Activated naive CD4-positive, alpha-beta T cell treated with anti-CD3 and anti-CD28 coated beads, Interleukin-2, amount 10 ng/mL, durations not matched to agents 7 days and 5 days (primary cell): ENCODE measurements around the gene CPSF2.
A peak's percentile ranks its signal among the peaks of the same experiment; 100 is the strongest.

Experiments used
- CTCF ChIA-PET: fragments of 350-600 bp; sonication (Branson Sonifier 250); formaldehyde crosslinking; loops from one replicate; lab custom pipeline; 2021; ENCODE audit warnings: antibody characterized with exemption; lab: Charles Lee
- DNase-seq: peaks from one replicate; pipeline ENCODE4 v3.0.0-alpha.2; 2020
- H3K27ac Mint-ChIP-seq: one replicate; pipeline ENCODE4 v1.8.0; 2021; ENCODE audit warnings: mild to moderate bottlenecking, moderate library complexity, mixed read lengths
- H3K27me3 Mint-ChIP-seq: one replicate; pipeline ENCODE4 v1.8.0; 2021; ENCODE audit warnings: mild to moderate bottlenecking, mixed read lengths
- H3K36me3 Mint-ChIP-seq: one replicate; pipeline ENCODE4 v1.8.0; 2021; ENCODE audit warnings: mixed read lengths
- H3K4me1 Mint-ChIP-seq: one replicate; pipeline ENCODE4 v1.8.0; 2021; ENCODE audit warnings: mixed read lengths
- H3K4me3 Mint-ChIP-seq: one replicate; pipeline ENCODE4 v1.8.0; 2021; ENCODE audit warnings: mild to moderate bottlenecking, moderate library complexity, mixed read lengths
- H3K9me3 Mint-ChIP-seq: one replicate; pipeline ENCODE4 v1.8.0; 2021; ENCODE audit warnings: mixed read lengths

Gene CPSF2

DNA sequence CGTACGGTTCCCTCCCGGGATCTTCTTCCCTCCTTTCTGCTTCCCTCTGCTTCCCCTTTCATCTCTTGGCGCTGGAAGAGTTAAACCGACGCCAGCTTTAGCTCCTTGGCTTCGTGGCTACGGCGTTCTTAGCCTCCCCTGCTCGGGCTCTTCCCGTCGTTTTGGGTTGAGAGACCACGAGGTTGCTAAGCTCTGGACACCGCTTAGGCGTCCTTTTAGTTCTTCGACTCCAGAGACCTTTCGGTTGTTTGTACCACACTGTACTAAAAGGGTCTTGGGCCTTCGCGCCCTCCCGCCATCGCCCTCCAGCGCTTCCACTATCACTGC lies 545 bp downstream of the CPSF2 start:
- CTCF ChIA-PET, result interaction anchor here (0.5 to 1.7 kb wide), 3 partner anchors 16 to 230 kb away, joined by 3 to 8 read pairs (median 4); partner anchors contain the start of gene ATXN3
- peak overlapping the region; percentile 98 for H3K27ac Mint-ChIP-seq
- H3K27me3 Mint-ChIP-seq, result no peaks in the 10 kb centered on the region
- peaks cover 37% of the 10 kb centered on the region for H3K36me3 Mint-ChIP-seq
- peak overlapping the region; percentile 91 for H3K4me3 Mint-ChIP-seq
- no peaks in the 10 kb centered on the region for H3K9me3 Mint-ChIP-seq
- H3K4me1 Mint-ChIP-seq, result peaks cover 46% of the 10 kb centered on the region
- DNase-seq, result peak; percentile 28

DNA sequence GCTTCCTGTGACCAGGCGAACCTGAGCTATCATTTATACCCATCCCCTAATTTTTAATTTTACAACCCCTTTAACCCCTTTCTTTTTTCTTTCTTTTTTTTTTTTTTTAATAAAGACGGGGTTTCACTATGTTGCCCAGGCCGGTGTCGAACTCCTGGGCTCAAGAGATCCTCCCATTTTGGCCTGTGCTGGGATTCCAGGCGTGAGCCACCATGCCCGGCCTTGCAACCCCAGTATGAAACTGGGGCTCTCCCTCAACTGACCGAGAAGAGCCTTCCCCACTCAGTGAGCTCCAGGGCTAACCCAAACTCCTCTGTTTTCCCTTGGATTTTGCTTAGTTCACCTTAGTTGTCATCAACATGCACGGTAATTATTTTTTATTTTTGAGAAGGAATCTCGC lies 992 bp downstream of the CPSF2 start:
- CTCF ChIA-PET, result interaction anchor here (0.5 to 1.7 kb wide), 3 partner anchors 16 to 229 kb away, joined by 3 to 4 read pairs (median 3); partner anchors contain the start of gene ATXN3
- Mint-ChIP-seq H3K4me1 (peaks cover 50% of the 10 kb centered on the region), H3K9me3 (no peaks in the 10 kb centered on the region), H3K36me3 (peaks cover 38% of the 10 kb centered on the region), H3K27me3 (no peaks in the 10 kb centered on the region), H3K4me3 (peak overlapping the region; percentile 91), H3K27ac (peak overlapping the region; percentile 98)
- no peak for DNase-seq

DNA sequence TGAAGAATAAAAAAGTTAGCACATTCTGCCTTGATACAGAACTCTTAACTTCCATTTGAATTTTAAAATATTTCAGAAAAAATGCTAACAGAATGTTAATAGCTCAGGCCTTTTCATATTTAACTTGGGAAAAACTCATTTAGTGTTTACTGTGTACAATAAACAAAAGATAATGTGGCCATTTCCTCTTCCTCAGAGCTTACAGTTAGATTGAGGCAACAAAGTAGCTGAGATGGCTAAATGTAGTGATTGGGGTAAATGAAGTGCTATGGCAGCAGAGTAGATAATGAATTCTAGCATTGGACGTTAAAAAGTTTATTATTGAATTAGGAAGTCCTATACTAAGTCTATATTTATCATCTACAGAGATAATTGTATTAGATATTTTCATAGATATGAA lies 12.7 kb downstream of the CPSF2 start:
- Mint-ChIP-seq H3K4me3 (no peak overlapping the region), H3K9me3 (no peaks in the 10 kb centered on the region), H3K27ac (no peak overlapping the region), H3K36me3 (peaks cover 29% of the 10 kb centered on the region), H3K4me1 (no peaks in the 10 kb centered on the region), H3K27me3 (no peaks in the 10 kb centered on the region)
- no peak for DNase-seq
- CTCF ChIA-PET, result interaction anchor here (1.0 to 3.7 kb wide), 4 partner anchors 28 to 432 kb away, joined by 3 to 28 read pairs (median 4); partner anchors contain the start of gene ATXN3

DNA sequence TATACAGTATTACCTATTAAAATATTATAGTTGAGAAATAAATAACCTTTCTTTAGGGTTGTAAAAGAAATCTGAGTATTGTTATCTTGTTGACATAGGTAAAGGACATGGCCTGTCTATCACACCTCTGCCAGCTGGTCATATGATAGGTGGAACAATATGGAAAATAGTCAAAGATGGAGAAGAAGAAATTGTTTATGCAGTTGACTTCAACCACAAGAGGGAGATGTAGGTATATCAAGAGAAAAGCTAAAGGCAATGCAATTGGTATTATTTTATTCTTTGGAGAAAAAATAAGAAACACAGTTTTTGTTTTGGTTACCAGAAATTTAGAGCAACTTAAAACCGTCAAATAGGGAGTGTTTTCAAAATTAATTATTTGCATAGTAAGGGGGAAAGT lies 13.5 kb downstream of the CPSF2 start:
- H3K27ac Mint-ChIP-seq, result no peak overlapping the region
- CTCF ChIA-PET, result interaction anchor here (0.8 to 3.7 kb wide), 6 partner anchors 11 to 468 kb away, joined by 3 to 28 read pairs (median 4); partner anchors contain the start of gene ATXN3
- H3K4me1 Mint-ChIP-seq, result no peaks in the 10 kb centered on the region
- no peaks in the 10 kb centered on the region for H3K9me3 Mint-ChIP-seq
- DNase-seq, result no peak
- H3K4me3 Mint-ChIP-seq, result no peak overlapping the region
- peaks cover 29% of the 10 kb centered on the region for H3K36me3 Mint-ChIP-seq
- H3K27me3 Mint-ChIP-seq, result no peaks in the 10 kb centered on the region

DNA sequence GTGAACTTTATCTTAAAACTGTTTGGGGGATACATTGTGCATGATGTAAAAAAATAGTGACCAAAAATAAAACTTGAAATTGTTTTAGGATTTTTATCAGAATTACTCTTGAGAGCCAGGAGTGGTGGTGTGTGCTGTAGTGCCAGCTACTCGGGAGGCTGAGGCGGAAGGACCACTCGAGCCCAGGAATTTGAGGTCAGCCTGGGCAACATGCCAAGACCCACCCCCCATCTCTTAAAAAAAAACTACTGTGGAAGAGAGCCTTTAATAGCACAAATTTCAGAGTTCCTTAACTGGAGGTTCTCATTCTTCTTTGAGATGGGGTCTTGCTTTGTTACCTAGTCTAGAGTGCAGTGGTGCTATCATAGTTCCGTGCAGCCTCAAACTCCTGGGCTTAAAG lies 21.5 kb downstream of the CPSF2 start:
- Mint-ChIP-seq H3K36me3 (peaks cover 49% of the 10 kb centered on the region), H3K27me3 (no peaks in the 10 kb centered on the region), H3K9me3 (no peaks in the 10 kb centered on the region), H3K4me3 (no peak overlapping the region), H3K27ac (no peak overlapping the region), H3K4me1 (no peaks in the 10 kb centered on the region)
- no peak for DNase-seq
- CTCF ChIA-PET, result interaction anchor here (1.0 kb wide), 1 partner anchor 209 kb away, joined by 5 read pairs; no protein-coding TSS in a partner anchor

DNA sequence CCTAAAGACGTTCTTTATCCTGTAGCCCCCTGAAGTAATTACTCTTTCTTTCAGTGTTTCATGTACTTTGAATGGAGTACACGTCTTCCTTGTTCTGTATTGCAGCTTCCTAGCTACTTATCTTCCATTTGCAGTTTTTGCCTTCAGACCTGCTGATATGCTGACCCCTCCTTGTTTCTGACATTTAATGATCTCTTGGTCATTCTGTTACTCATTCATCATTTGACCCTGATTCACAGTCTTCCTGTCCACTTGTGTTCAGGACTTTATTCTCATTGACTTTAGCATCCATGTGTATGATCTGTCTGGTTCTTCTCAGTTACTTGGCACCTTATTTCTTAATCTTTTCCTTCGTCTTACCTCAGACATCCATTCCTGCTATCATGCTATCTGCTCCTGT lies 22.2 kb downstream of the CPSF2 start:
- H3K27ac Mint-ChIP-seq, result no peak overlapping the region
- H3K27me3 Mint-ChIP-seq, result no peaks in the 10 kb centered on the region
- H3K36me3 Mint-ChIP-seq, result peaks cover 46% of the 10 kb centered on the region
- H3K4me1 Mint-ChIP-seq, result no peaks in the 10 kb centered on the region
- CTCF ChIA-PET, result interaction anchor here (1.0 kb wide), 1 partner anchor 208 kb away, joined by 5 read pairs; no protein-coding TSS in a partner anchor
- no peak for DNase-seq
- H3K4me3 Mint-ChIP-seq, result no peak overlapping the region
- H3K9me3 Mint-ChIP-seq, result no peaks in the 10 kb centered on the region

DNA sequence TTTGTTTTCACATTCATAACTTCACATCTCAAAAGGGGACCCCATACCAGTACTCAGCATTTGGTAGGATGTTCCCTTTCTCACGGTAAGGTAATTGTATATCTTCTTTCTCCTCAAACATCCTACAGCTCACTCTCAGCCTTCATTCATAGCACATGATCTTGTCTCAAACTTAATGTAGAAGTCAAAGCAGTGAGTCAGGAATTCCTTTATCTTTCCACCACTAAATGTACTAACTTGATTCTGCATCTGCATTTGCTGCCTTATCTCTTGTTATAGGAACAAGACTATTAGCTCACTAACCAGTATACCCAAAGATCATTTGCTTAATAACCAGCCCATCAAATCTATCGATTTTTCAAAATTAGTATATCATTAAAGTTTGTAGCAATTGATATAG lies 22.9 kb downstream of the CPSF2 start:
- Mint-ChIP-seq H3K27me3 (no peaks in the 10 kb centered on the region), H3K36me3 (peaks cover 51% of the 10 kb centered on the region), H3K9me3 (no peaks in the 10 kb centered on the region), H3K4me1 (no peaks in the 10 kb centered on the region), H3K27ac (no peak overlapping the region), H3K4me3 (no peak overlapping the region)
- CTCF ChIA-PET, result interaction anchor here (0.6 to 1.2 kb wide), 2 partner anchors 25 to 63 kb away, joined by 3 read pairs; no protein-coding TSS in a partner anchor
- no peak for DNase-seq

DNA sequence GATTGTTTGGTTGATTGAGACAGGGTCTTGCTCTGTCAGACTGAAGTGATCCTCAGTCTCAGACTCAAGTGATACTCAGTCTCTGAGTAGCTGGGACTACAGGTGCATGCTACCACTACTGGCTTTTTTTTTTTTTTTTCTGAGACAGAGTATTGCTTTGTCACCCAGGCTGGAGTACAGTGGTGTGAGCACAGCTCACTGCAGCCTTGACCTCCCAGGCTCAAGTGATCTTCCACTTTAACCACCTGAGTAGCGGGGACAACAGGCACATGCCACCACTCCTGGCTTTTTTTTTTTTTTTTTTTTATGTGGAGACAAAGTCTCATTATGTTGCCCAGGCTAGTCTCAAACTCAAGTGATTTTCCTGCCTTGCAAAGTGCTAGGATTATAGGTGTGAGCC lies 31.8 kb downstream of the CPSF2 start:
- no peak overlapping the region for H3K27ac Mint-ChIP-seq
- DNase-seq, result no peak
- H3K4me3 Mint-ChIP-seq, result no peak overlapping the region
- H3K36me3 Mint-ChIP-seq, result peaks cover 33% of the 10 kb centered on the region
- CTCF ChIA-PET, result no interaction called here
- H3K9me3 Mint-ChIP-seq, result no peaks in the 10 kb centered on the region
- H3K27me3 Mint-ChIP-seq, result no peaks in the 10 kb centered on the region
- peaks cover 7% of the 10 kb centered on the region for H3K4me1 Mint-ChIP-seq

DNA sequence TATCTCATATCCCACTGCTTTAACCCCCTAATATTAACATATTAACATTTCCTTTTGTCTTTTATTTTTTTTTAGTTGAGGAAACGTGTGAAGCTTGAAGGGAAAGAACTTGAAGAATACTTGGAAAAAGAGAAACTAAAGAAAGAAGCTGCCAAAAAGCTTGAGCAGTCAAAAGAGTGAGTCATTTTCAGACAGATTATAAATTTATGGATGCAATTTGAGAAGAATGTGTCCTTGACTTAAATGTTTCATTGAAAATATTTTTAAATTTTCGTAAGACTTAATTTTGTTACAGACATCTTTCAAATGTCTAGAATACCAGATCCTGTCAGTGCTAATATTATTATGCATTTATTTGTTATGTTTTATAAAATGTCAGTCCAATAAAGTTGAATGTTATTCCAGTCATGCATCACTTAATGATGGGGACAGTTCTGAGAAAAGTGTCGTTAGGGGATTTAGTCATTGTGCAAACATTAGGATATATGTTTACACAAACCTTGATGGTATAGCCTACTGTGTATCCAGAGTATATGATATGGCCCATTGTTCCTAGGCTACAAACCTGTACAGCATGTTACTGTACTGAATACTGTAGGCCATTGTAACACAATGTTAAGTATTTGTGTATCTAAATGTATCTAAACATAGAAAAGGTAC lies 32.6 kb downstream of the CPSF2 start:
- CTCF ChIA-PET, result no interaction called here

DNA sequence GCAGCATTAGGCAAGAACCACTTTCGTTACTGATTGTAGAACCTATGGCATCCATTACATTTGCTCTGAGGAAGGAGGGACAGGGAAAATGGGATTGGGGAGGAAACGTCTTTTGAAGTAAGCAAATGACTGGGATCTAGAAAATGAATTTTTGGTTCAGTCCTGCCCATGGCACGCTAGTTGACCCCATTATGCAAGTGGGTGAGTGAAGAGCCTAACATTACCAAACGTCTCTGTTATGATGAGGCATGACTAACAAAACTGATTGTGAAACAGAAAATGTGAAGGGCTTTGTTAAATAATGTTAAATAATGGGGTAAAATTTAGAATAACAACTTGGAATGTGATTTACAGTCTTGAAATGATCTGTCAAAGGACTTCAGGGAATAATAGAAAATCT lies 38.9 kb downstream of the CPSF2 start:
- no peak overlapping the region for H3K27ac Mint-ChIP-seq

More for the DNA sequence above, 32.6 kb downstream of the CPSF2 start:
- no peak overlapping the region for H3K4me3 Mint-ChIP-seq
- no peak overlapping the region for H3K27ac Mint-ChIP-seq
- H3K36me3 Mint-ChIP-seq, result peaks cover 29% of the 10 kb centered on the region
- H3K4me1 Mint-ChIP-seq, result peaks cover 7% of the 10 kb centered on the region
- H3K9me3 Mint-ChIP-seq, result no peaks in the 10 kb centered on the region
- no peak for DNase-seq
- no peaks in the 10 kb centered on the region for H3K27me3 Mint-ChIP-seq

DNA sequence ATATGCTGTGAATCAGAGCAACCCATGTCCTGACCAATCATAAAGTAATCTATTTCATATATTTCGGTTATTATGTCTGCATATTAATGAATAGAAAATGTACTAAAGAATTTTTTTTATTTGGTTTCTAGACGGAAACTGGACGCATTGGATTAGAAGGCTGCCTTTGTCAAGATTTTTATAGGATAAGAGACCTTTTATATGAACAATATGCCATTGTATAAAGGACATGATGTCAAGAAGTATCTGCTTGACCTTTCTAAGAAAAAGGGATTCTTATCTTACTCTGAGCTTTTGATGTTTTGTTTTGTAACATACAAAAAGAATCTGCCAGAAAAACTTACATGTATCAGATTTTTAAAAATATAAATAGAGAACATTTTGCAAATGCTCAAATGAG lies 39.8 kb downstream of the CPSF2 start:
- peaks cover 7% of the 10 kb centered on the region for H3K4me1 Mint-ChIP-seq
- CTCF ChIA-PET, result no interaction called here

More for the DNA sequence above, 38.9 kb downstream of the CPSF2 start:
- Mint-ChIP-seq H3K9me3 (peaks cover 4% of the 10 kb centered on the region), H3K27me3 (no peaks in the 10 kb centered on the region), H3K4me1 (peaks cover 7% of the 10 kb centered on the region), H3K36me3 (peaks cover 54% of the 10 kb centered on the region), H3K4me3 (no peak overlapping the region)
- DNase-seq, result no peak
- CTCF ChIA-PET, result no interaction called here

DNA sequence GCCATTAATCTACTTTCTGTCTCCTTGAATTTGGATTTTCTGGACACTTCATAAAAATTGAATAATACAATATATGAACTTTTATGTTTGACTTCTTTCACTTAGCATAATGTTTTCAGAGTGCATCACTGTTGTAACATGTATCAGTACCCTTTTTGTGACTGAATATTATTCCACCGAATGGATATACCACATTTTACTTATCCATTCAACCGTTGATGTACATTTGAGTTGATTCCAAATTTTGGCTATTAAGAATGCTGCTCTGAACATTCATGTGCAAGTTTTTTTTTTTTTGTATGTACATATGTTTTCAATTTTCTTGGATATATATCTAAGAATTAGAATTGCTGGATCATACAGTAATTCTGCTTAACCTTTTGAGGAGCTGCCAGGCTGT lies 43.2 kb downstream of the CPSF2 start:
- no peaks in the 10 kb centered on the region for H3K4me1 Mint-ChIP-seq
- CTCF ChIA-PET, result no interaction called here
- H3K27me3 Mint-ChIP-seq, result no peaks in the 10 kb centered on the region
- peaks cover 51% of the 10 kb centered on the region for H3K36me3 Mint-ChIP-seq
- peaks cover 6% of the 10 kb centered on the region for H3K9me3 Mint-ChIP-seq
- H3K4me3 Mint-ChIP-seq, result no peak overlapping the region
- H3K27ac Mint-ChIP-seq, result no peak overlapping the region
- no peak for DNase-seq

More for the DNA sequence above, 39.8 kb downstream of the CPSF2 start:
- Mint-ChIP-seq H3K27ac (no peak overlapping the region), H3K36me3 (peaks cover 54% of the 10 kb centered on the region), H3K27me3 (no peaks in the 10 kb centered on the region), H3K4me3 (no peak overlapping the region), H3K9me3 (peaks cover 4% of the 10 kb centered on the region)
- no peak for DNase-seq

DNA sequence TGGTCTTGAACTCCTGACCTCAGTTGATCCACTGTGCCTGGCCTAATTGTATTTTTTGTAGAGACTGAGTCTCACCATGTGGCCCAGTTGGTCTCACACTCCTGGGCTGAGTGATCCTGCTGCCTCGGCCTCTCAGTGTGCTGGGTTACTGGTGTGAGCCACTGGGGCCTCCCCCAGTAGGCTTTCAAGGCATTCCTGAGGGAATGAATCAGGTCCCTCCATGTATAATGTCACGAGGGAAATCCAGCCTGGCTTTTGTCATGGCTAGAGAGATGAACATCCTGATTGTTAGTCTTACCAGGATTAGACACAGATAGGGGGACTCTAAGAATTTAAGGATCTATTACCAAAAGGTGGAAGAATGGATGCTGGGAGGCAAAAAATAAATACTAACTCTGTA lies 51.9 kb downstream of the CPSF2 start:
- Mint-ChIP-seq H3K36me3 (no peaks in the 10 kb centered on the region), H3K9me3 (no peaks in the 10 kb centered on the region), H3K27ac (no peak overlapping the region), H3K27me3 (no peaks in the 10 kb centered on the region), H3K4me1 (no peaks in the 10 kb centered on the region), H3K4me3 (no peak overlapping the region)
- DNase-seq, result no peak
- CTCF ChIA-PET, result interaction anchor here (0.9 kb wide), 1 partner anchor 26 kb away, joined by 3 read pairs; no protein-coding TSS in a partner anchor

DNA sequence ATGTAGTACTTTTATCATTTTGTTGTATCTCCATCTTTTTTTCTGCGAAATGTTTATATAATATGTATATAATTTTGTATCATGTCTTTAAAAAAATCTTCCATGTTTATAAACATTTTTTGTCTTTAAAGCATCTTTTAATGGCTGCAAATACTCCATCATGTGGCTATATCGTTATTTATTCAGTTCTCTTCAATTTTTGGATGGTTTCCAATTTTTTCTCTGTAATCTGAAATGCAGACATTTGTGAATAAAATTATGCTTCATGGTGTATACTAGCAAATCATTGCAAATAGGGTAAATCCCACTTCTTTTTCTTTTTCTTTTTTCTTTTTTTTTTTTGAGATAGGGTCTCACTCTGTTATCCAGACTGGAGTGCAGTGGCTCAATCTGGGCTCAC lies 54.0 kb downstream of the CPSF2 start:
- no peak overlapping the region for H3K27ac Mint-ChIP-seq
- peaks cover under 1% of the 10 kb centered on the region for H3K27me3 Mint-ChIP-seq
- CTCF ChIA-PET, result interaction anchor here (0.8 kb wide), 1 partner anchor 930 kb away, joined by 3 read pairs; no protein-coding TSS in a partner anchor
- peaks cover 5% of the 10 kb centered on the region for H3K9me3 Mint-ChIP-seq
- no peaks in the 10 kb centered on the region for H3K36me3 Mint-ChIP-seq
- H3K4me3 Mint-ChIP-seq, result no peak overlapping the region
- no peaks in the 10 kb centered on the region for H3K4me1 Mint-ChIP-seq
- no peak for DNase-seq

DNA sequence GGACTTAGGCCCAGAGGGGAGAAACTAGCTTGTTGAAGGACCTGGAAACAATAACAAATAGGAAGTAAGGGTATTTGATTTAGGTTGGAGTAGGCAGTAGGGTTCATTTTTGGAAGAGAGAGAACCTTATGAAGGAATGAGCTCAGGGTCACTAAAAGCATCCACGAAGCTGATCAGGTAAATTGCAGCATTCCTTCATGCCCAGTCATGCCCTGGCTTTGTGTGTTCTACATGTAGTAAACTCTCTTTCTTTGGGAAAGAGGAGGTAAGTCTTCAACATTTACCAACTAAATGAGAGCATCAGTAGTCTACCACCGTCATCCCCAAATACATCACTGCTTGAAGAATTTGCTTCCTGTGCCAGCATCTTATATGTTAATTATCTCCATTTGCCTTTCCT lies 54.7 kb downstream of the CPSF2 start:
- H3K27ac Mint-ChIP-seq, result no peak overlapping the region
- H3K36me3 Mint-ChIP-seq, result no peaks in the 10 kb centered on the region
- peaks cover 5% of the 10 kb centered on the region for H3K9me3 Mint-ChIP-seq
- CTCF ChIA-PET, result no interaction called here
- no peak for DNase-seq
- no peaks in the 10 kb centered on the region for H3K4me1 Mint-ChIP-seq
- peaks cover 4% of the 10 kb centered on the region for H3K27me3 Mint-ChIP-seq
- no peak overlapping the region for H3K4me3 Mint-ChIP-seq
